H1 (cell line): ENCODE results near the gene ANAPC10. TPM values are rescaled to one million over a fixed set of nuclear protein-coding genes. Genes with fewer than 3 reads are reported as not detected.

Source experiments
- CHD7 ChIP-seq: fragments of 300-600 bp; sonication (generic); IDR thresholded peaks from 2 replicates; pipeline ENCODE4 v1.7.1; 2012; ENCODE audit warnings: low read length, moderate library complexity, mild to moderate bottlenecking, inconsistent platforms; ENCODE audit not compliant: insufficient replicate concordance
- MAX ChIP-seq: IDR thresholded peaks from 2 replicates; pipeline ENCODE4 v1.6.1; 2012; ENCODE audit warnings: inconsistent platforms
- PHF8 ChIP-seq: fragments of 200-600 bp; sonication (generic); conservative IDR thresholded peaks from 2 replicates; pipeline ENCODE4 v1.7.1; 2012; ENCODE audit warnings: low read depth, mild to moderate bottlenecking, inconsistent platforms, low read length, moderate library complexity
- polyA plus RNA-seq, 7 experiments: library from polyadenylated mRNA; depleted of rRNA in 3 of 7; stranded (reverse) in 5 of 7; unstranded in 2 of 7; fragments of >200 nt in 5 of 7; fragments of 200-250 nt in 2 of 7; gene quantifications; 1 replicate in 5 of 7; 2 replicates in 1 of 7; 4 replicates in 1 of 7; pipeline versions ENCODE4 v1.2.1 to v1.2.3, GENCODE V29; 2011 to 2013; ENCODE audit warnings: missing spikeins in 2 of 7, mixed read lengths in 2 of 7
- total RNA-seq: library from RNA; stranded (reverse); fragmentation: NEBNext Ultra II Directional; extraction: Animal tissue kit (Norgen Biotek cat#: 25700); gene quantifications from 2 replicates; pipeline ENCODE4 v1.2.1, GENCODE V29; 2021

The ANAPC10 gene
- total and polyA plus RNA-seq, 2 of the 8 experiments (the other 6 are each of a cell fraction or from before 2014, with no cell fraction given): 17.6 to 23.3 TPM

GRCh38 chr4:144975718-144976117 lies 122.3 kb downstream of the ANAPC10 start (continued):
- TF ChIP-seq CHD7 (no peak), PHF8 (no peak), MAX (no peak)
